Erythroblast (primary cell): Measurements from ENCODE around the gene LOXL3.

Experiments
- GATA1 ChIP-seq: IDR thresholded peaks from 2 replicates; pipeline ENCODE4 v1.6.1; 2011; ENCODE audit warnings: low read depth, mild to moderate bottlenecking, control low read depth, low read length, moderate library complexity
- POLR2A ChIP-seq: IDR thresholded peaks from 2 replicates; pipeline ENCODE4 v1.6.1; 2011; ENCODE audit warnings: mild to moderate bottlenecking, low read length

GRCh38 chr2:74512744-74513604, 40.8 kb downstream of the LOXL3 start:
- TF ChIP-seq POLR2A, result no peak
- TF ChIP-seq GATA1, result no peak
